Renal cortex interstitium (tissue), 15 donors: Measurements from ENCODE around the gene ZP3. TPM values are rescaled to one million over a fixed set of nuclear protein-coding genes. Genes with fewer than 3 reads are reported as not detected.
"Not testable (repeated sequence)": the region's sequence is repeated elsewhere in the genome, so short reads cannot be mapped to it uniquely, and the experiment has no call there.

Experiments
- DNase-seq, 11 donors: peaks; one replicate each; pipeline ENCODE4 v3.0.0-alpha.2; 2013; ENCODE audit warnings: low read depth in 9 of 11, low spot score in 4 of 11; ENCODE audit errors: extremely low read depth in 1 of 11
- long read RNA-seq, 16 experiments: transcript quantifications; one replicate each; lab custom pipeline, GENCODE V29; 2026
- polyA plus RNA-seq, 3 donors: library from polyadenylated mRNA; unstranded; fragments of 120-200 nt; gene quantifications; one replicate each; pipeline ENCODE4 v1.2.1, GENCODE V29; 2013; ENCODE audit not compliant: insufficient read length in 3 of 3

The ZP3 gene
- 10 to 100 TPM in 1 of 3 donors, 1 to 10 TPM in 2; 4.9 to 11.0 (median 8.6) TPM for polyA plus RNA-seq
- long read RNA-seq, donor 1: 0 reads
- long read RNA-seq, donor 2, partial matches to known transcripts: 0 of 2 reads
- long read RNA-seq, donor 2, other reads (novel, unspliced or antisense): 0 of 2 reads
- long read RNA-seq, donor 3: 0 reads
- long read RNA-seq, donor 4: 0 reads
- long read RNA-seq, donor 5: 0 reads
- long read RNA-seq, donor 6: 0 reads
- long read RNA-seq, donor 7: 0 reads
- long read RNA-seq, donor 8: 0 reads
- long read RNA-seq, donor 9, partial matches to known transcripts: 6 of 6 reads
- long read RNA-seq, donor 9, other reads (novel, unspliced or antisense): 0 of 6 reads
- long read RNA-seq, donor 10, partial matches to known transcripts: 0 of 1 reads
- long read RNA-seq, donor 10, other reads (novel, unspliced or antisense): 0 of 1 reads
- long read RNA-seq, donor 11, partial matches to known transcripts: 0 of 1 reads
- long read RNA-seq, donor 11, other reads (novel, unspliced or antisense): 0 of 1 reads
- long read RNA-seq, donor 12, partial matches to known transcripts: 0 of 1 reads
- long read RNA-seq, donor 12, other reads (novel, unspliced or antisense): 0 of 1 reads
- long read RNA-seq, donor 13: 0 reads
- long read RNA-seq, donor 14: 0 reads
- long read RNA-seq, donor 15: 0 reads
- long read RNA-seq, donor 16: 0 reads

DNA sequence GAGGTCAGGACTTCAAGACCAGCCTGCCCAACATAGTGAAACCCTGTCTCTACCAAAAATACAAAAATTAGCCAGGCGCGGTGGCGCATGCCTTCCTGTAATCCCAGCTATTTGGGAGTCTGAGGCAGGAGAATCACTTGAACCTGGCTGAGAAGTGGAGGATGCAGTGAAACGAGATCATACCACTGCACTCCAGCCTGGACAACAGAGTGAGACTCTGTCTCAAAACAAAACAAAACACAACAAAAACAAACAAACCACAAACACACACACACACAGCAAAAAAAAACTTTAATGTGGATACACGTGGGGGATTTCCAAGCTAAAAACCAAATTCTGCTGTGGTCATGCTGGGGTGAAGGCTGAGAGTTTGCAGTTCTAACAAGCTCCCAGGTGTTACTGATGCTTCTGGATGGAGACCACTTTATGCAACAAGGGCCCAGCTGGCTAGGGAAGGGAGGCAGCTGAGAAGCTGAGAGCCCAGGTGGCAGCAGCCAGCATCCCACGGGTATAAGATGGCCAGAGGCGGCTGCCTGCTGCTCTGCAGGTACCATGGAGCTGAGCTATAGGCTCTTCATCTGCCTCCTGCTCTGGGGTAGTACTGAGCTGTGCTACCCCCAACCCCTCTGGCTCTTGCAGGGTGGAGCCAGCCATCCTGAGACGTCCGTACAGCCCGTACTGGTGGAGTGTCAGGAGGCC is at the start of gene ZP3:
TSS of gene ZP3 (plus strand) at position 538 of the 699 bp plus-strand sequence. CDS start at position 553, 15 bp downstream.
- no peak for DNase-seq

DNA sequence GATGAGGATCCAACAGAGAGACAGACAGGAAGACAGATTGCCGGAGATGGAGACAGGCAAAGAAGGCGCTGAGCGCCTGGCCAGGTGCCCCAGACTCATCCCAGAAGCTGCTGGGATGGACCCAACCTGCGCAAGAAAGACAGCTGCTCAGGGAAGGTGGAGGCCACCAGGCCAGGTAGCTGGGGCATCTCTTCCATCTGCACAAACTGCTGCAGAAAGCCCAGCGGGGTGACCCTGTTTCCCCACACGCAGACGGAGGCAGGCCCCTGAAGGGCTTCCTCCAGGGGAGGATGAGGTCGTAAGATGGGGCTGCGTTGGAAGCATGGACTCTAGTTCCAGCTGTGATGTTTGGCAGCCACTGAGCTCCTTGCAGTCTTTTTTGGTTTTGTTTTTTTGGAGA is 49.5 kb upstream of the ZP3 start:
- DNase-seq: no peak

DNA sequence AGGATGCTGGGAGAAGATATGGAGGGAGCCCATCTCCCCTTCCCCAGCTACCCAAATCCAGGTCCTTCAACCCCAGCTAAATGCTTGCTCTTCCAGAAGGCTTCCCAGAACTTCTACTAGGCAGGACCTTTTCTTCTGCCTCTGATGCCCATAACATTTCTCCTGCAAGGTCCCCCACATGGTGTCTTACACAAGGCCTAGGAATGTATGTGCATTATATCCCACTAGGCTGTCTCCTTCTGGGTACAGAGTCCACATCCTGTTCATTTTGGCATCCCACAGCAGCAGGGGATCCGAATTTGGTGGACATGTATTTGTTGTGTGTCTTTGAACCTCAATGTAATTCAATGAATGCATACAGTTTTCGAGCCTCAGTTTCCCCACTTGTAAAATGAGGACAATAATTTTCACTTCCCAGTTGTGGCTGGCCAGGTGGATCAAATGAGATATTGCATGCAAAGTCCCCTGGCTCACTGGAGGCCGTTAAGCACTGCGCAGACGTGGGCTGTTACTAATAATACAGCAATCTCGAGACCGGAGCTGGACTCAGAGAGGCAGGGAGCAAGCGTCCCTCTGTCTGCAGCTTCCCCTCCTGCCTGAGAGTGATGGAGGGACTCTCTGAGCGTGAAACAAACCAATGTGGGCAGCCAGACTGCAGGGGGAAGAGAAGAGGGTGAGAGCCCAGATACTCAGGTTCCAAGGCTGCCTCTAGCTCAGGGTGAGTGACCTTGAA is 47.4 kb upstream of the ZP3 start:
- no peak for DNase-seq

DNA sequence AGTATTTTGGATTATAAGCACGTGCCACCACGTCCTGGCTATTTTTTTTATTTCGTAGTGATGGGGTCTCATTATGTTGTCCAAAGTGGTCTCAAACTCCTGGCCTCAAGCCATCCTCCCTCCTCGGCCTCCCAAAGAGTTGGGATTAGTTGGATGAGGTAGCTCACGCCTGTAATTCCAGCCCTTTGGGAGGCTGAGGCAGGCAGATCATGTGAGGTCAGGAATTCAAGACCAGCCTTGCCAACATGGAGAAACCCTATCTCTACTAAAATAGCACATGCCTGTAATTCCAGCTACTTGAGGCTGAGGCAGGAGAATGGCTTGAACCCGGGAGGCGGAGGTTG is 44.2 kb upstream of the ZP3 start:
- no peak for DNase-seq

DNA sequence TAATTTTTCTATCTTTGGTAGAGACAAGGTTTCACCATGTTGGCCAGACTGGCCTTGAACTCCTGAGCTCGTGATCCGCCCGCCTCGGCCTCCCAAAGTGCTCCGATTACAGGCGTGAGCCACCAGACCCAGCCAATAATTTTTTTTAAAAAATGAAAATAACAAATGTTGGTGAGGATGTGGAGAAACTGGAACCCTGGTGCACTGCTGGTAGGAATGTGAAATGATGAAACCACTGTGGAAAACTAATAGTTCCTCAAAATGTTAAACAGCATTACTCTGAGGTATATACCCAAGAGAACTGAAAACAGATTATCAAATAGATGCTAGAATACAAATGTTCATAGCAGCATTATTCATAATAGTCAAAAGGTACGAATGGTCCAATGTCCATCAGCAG is 42.9 kb upstream of the ZP3 start:
- no peak for DNase-seq

DNA sequence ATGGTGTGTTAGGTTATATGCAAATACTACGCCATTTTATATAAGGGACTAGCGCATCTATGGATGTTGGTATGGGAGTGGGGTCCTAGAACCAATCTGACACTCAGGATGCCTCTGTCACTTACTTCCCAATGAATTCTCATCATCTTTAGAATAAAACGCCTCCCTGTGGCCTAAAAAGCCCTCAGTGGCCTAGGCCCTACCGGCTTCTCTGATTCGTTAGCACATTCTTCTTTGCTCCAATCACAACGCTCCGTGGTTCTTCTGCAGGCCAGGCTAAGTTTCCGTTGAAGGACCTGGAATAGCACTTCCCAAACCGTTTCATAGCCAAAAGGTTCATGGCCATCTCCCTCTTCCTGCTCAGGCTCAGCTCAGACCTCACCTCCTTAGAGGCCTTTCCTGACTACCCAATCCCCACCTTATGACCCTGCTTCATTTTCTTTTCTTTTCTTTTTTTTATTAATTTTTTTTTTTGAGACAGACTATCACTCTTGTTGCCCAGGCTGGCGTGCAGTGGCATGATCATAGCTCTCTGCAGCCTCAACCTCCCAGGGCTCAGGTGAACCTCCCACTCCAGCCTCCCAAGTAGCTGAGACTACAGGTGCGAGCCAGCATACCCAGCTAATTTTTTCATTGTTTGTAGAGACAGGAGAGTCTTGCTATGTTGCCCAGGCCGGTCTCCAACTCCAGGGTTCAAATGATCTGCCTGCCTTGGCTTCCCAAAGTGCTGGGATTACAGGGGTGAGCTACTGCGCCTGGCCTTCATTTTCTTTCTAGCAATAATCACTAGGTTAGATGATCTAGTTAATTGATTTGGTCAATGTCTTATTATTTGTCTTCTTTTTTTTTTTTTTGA is 41.4 kb upstream of the ZP3 start:
- no peak for DNase-seq

DNA sequence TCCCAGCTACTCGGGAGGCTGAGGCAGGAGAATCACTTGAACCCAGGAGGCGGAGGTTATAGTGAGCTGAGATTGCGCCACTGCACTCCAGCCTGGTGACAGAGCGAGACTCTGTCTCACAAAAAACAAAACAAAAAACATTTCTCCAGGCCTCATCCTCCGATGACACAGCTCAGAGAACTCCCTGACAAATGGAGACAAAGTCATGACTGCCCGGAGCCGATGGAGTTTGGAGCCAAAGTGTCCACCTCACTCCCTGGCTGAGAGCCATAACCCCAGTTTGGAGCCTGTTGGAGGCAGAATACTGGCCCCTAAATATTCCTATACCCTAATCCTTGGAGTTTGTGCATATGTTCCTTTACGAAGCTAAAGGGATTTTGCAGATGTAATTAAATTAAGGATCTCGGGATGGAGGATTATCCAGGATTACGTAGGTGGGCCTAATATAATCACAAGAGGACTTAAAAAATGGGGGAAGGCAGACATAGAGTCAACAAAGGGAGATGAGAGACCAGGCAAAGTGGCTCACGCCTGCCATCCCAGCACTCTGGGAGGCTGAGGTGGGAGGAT is 38.0 kb upstream of the ZP3 start:
- no peak for DNase-seq

DNA sequence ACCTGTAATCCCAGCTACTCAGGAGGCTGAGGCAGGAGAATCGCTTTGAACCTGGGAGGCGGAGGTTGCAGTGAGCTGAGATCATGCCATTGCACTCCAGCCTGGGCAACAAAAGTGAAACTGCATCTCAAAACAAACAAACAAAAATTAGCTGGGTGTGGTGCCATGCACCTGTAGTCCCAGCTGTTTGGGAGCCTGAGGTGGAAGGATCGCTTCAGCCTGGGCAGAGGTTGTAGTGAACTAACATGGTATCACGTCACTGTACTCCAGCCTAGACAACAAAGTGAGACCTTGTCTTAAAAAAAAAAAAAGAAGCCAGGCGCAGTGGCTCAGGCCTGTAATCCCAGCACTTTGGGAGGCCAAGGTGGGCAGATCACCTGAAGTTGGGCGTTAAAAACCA is 37.0 kb upstream of the ZP3 start:
- not testable (repeated sequence) for DNase-seq

DNA sequence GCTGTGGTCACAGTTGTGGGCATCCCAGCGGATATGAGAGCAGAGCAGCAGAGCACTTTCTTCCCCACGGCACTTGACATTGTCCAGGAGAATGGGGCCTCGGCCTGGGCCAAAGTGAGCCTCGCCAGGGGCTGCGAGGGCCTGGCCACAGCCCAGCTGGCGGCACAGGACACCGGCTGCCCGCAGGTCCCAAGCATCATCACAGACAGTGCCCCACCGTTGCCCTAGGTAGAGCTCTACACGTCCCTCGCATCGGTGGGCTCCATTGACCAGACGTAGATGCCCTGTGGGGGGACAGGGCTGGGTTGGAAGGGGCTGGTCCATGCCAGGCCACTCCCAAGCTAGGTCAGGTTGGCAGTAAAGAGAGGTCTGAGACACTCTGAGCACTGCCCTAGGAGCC is 34.7 kb upstream of the ZP3 start:
- no peak for DNase-seq

DNA sequence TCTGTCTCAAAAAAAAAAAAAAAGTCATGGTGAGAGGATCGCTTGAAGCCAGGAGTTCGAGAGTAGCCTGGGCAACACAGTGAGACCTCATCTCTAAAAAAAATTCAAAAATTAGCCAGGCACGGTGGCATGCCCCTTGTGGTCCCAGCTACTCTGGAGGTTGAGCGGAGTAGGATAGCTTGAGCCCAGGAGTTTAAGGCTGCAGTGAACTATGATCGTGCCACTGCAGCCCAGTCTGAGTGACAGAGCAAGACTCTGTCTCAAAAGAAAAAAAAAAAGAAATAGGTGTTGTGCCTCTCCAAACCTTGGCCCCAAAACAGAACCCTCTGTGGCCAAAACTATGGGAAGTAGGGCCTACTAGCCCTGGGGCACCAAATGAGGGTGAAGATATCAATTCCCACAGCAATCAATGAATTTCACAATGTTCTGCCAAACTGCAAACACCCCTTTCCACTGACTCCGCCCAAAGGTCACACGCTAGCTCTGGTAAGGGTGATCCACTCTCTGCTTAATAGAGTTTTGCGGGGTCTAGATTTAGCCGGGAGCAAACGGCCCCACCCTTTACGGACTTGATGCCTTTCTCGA is 32.1 kb upstream of the ZP3 start:
- DNase-seq: no peak

DNA sequence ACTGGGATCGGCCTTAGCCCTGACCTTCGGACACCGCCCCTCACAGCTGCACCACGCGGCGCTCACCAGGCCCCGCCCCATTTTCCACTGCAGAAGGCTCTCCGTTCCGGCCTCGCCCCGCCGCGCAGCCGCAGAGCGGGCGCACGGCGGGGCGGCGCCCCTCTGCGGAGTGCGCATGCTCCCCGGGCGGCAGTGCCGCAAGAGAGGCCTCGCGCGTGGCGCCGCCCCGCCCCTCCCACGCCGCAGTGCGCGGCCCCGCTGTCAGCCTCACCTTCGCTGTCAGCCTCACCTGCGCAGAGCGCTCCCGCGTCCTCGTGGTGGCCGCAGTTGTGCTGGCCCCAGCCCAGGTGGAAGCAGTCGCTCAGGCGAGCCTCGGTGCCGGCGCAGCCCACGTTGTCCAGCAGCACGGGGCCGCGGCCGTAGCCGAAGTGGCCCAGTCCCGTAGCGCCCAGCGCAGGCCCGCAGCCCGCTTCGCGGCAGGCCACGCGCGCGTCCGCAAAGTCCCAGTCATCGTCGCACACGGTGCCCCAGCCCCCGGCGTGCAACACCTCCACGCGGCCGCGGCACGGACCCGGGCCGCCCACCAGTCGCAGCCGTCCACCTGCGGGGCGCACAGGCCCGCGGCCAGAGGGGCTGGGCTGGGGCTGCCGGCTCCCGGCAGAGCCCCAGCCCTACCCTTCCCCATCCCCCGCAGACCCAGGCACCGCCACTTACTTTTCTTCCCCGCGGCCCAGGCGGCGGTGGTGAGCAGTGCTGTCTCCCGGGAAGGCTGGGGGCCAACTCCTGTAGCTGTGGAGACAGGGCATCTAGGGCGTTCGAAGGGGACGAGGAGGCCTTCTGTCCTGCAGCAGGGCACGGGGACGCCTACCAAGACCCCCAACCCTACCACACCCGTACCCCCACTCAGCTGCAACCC is 31.4 kb upstream of the ZP3 start:
- peak in 10 of 11 donors; percentile 64 to 88 (median 82) for DNase-seq

DNA sequence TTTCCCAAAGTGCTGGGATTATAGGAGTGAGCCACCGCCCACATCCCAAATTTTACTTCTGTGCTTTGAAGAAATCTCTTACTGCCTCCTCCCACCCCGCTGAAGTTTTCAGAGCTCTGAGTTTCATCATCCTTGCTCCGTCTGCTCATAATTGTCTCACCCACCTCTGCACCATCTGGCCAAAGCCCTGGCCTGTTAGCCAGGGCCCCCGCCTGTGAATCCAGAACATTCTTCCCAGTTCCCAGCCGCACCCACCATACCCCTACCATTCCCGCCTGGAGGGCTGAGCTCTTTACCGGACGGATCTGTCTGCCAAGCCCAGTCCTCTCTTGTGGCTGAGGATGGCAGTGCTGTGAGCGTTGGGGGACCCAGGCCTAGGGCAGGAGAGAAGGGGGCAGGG is 29.8 kb upstream of the ZP3 start:
- DNase-seq: no peak

DNA sequence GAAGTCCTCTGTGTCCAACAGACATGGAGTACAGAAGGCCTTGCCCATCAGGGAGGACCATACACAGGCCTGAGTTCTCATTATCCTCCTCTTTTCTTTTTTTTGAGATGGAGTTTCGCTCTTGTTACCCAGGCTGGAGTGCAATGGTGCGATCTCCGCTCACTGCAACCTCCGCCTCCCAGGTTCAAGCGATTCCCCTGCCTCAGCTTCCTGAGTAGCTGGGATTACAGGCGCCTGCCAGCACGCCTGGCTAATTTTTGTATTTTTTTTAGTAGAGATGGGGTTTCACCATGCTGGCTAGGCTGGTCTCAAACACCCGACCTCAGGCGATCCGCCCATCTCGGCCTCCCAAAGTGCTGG is 29.2 kb upstream of the ZP3 start:
- DNase-seq: not testable (repeated sequence)

DNA sequence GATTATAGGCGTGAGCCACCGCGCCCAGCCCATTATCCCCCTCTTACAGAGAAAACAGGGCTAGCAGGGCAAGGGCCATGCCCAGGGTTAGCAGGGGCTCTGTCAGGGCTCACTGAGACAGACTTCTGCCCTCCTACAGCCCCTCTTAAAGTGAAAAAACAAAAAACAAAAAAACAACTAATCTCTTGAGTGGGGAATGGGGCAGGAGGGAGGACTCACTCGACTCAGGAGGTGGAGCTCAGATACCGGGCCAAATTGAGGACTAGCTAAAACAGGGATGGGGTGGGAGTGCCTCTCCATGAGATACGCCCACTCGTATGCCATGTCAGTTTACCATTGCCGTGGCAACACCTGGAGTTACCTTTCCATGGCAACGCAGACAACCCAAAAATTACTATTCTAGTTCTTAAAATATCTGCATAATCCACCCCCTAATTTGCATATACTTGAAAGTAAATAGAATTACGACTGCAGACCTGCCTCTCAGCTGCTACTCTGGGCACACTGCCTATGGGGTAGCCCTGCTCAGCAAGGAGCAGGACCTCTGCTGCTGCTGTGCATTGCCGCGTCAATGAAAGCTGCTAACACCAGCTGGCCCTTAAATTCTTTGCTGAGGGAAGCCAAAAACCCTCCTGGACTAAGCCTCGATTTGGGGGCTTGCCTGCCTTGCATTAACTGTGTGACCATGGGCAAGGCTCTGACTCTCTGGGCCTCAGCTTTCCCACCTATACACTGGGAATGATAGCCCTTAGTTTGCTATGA is 28.6 kb upstream of the ZP3 start:
- peak in 4 of 11 donors; percentile 28 to 47 (median 39) for DNase-seq

DNA sequence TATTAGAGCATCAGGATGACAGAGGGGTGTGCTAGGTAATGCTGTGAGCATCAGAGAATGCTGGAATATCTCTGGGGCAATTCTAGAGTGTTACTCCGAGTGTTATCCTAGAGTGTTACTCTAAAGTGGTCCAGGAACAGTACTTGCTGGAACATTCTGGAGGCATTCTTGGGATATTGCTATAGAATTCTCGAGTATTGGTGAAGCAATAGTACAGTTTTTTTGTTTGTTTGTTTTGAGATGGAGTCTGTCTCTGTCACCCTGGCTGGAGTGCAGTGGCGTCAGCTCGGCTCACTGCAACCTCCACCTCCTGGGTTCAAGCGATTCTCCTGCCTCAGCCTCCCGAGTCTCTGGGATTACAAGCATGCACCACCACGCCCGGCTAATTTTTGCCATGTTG is 27.9 kb upstream of the ZP3 start:
- no peak for DNase-seq
